ENCODE data around the gene LHFPL6. TPM values are rescaled to one million over a fixed set of nuclear protein-coding genes. Genes with fewer than 3 reads are reported as not detected.

The LHFPL6 gene
- total and polyA plus RNA-seq, 4 donors, result 22.7 to 115 (median 36.1) TPM

DNA sequence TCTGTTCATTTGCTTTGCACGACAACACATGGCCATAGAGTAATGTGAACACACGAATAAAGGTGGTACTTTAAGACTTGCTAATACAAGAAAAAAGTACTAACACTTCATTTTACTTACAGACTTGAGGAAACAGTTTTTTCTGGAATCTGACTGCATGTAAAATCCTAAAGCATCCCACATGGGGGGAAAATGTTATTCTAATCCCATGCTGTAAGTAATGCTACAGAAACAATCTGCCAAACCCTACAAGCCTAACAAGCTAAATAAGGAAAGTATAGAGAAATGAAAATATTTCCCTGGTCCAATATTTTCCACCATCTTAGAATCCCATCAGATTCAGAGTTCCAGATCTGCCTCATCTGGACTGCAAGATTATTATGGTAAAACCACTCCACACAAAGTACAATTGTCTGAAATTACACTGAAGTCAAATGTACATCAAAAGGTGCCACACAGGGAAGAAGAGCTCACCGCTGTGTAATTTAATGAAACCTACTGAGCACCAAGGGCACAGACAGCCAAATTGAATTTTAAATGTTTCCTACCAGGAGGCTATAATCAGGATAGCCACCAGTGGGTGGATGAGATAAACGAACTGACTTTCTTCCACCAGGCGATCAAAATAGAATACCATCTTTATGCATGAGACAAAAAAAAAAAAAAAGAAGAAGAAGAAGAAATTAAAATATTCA lies 22.0 kb downstream of the LHFPL6 start:
- Histone ChIP-seq H3K9ac (ENCODE audit: insufficient read depth in 1 of 2, low read length in 2 of 2) (no peak overlapping the region), H3K4me1 (ENCODE audit: control insufficient read depth in 5 of 5, insufficient read depth in 5 of 5, low read length in 5 of 5) (peaks cover 4 to 35% (median 17%) of the 10 kb centered on the region in 5 donors), H3K9me3 (ENCODE audit: control insufficient read depth in 4 of 4, insufficient read depth in 3 of 4, low read length in 3 of 4) (no peaks in the 10 kb centered on the region), H3K27ac (ENCODE audit: low read depth in 1 of 2, low read length in 1 of 2) (peak overlapping the region in 1 of 2 donors; percentile 55), H3K27me3 (ENCODE audit: control insufficient read depth in 3 of 3, insufficient read depth in 3 of 3, low read length in 2 of 3) (no peaks in the 10 kb centered on the region), H3K4me3 (no peak overlapping the region), H3K36me3 (ENCODE audit: control insufficient read depth in 4 of 4, insufficient read depth in 4 of 4, low read length in 4 of 4) (no peaks in the 10 kb centered on the region)
- ATAC-seq (ENCODE audit: insufficient read depth, low FRiP score), result no peak
- WGBS, 2 donors, result 62 to 79% methylated on average over 5 of the region's 5 CpGs
- no peak for TF ChIP-seq CTCF (IDR thresholded peaks at IDR 0.05; ENCODE audit: control extremely low read depth, extremely low read depth)
- no peak for DNase-seq

- Histone ChIP-seq H3K4me1 (ENCODE audit: control insufficient read depth in 5 of 5, insufficient read depth in 5 of 5, low read length in 5 of 5) (peaks cover 4 to 34% (median 17%) of the 10 kb centered on the region in 5 donors), H3K36me3 (ENCODE audit: control insufficient read depth in 4 of 4, insufficient read depth in 4 of 4, low read length in 4 of 4) (no peaks in the 10 kb centered on the region), H3K9me3 (ENCODE audit: control insufficient read depth in 4 of 4, insufficient read depth in 3 of 4, low read length in 3 of 4) (no peaks in the 10 kb centered on the region), H3K27me3 (ENCODE audit: control insufficient read depth in 3 of 3, insufficient read depth in 3 of 3, low read length in 2 of 3) (no peaks in the 10 kb centered on the region), H3K4me3 (no peak overlapping the region), H3K9ac (ENCODE audit: insufficient read depth in 1 of 2, low read length in 2 of 2) (no peak overlapping the region), H3K27ac (ENCODE audit: low read depth in 1 of 2, low read length in 1 of 2) (peak overlapping the region in 1 of 2 donors; percentile 49)
- no peak for DNase-seq
- TF ChIP-seq CTCF (IDR thresholded peaks at IDR 0.05; ENCODE audit: control extremely low read depth, extremely low read depth), result no peak
- ATAC-seq (ENCODE audit: insufficient read depth, low FRiP score), result no peak
- WGBS, 2 donors, result 78 to 91% methylated on average over 3 of the region's 3 CpGs
These were observed 24.1 kb downstream of the LHFPL6 start for GRCh38 chr13:39578821-39579291.

DNA sequence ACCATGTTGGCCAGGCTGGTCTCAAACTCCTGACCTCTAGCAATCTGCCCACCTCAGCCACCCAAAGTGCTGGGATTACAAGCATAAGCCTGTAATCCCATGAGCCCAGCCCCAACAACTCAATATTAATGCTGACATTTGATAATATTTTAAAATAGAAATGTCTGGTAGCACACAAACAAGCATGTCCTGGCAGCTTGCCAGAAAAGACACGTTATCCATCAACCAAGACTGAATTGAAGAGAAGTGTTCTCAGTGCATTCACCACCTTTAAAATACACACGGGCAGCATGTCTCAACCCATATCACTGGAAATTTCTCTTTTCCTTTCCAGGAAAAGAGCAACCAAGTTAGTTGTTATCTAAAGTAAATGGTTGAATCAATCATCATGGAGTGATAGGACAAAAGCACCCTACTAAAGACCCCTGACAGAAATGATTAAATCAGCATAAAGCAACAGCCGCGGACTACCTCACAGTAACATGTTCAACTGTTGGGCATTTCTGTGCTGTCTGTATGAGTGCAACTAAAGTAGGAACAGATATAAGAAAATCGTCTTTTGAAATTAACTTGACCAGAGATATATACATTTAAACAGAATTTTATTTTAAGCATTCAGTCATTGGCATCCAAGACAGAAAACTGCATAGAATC lies 25.0 kb downstream of the LHFPL6 start:
- no peak for TF ChIP-seq CTCF (IDR thresholded peaks at IDR 0.05; ENCODE audit: control extremely low read depth, extremely low read depth)
- Histone ChIP-seq H3K4me1 (ENCODE audit: control insufficient read depth in 5 of 5, insufficient read depth in 5 of 5, low read length in 5 of 5) (peaks cover 4 to 34% (median 17%) of the 10 kb centered on the region in 5 donors), H3K27ac (ENCODE audit: low read depth in 1 of 2, low read length in 1 of 2) (peak overlapping the region in 1 of 2 donors; percentile 61), H3K9me3 (ENCODE audit: control insufficient read depth in 4 of 4, insufficient read depth in 3 of 4, low read length in 3 of 4) (no peaks in the 10 kb centered on the region), H3K4me3 (no peak overlapping the region), H3K27me3 (ENCODE audit: control insufficient read depth in 3 of 3, insufficient read depth in 3 of 3, low read length in 2 of 3) (no peaks in the 10 kb centered on the region), H3K9ac (ENCODE audit: insufficient read depth in 1 of 2, low read length in 2 of 2) (peak overlapping the region in 1 of 2 donors; percentile 30), H3K36me3 (ENCODE audit: control insufficient read depth in 4 of 4, insufficient read depth in 4 of 4, low read length in 4 of 4) (no peaks in the 10 kb centered on the region)
- DNase-seq, result peak; percentile 37 to 79 (median 57)
- no peak for ATAC-seq (ENCODE audit: insufficient read depth, low FRiP score)
- WGBS, 2 donors, result 62 to 75% methylated on average over 5 of the region's 5 CpGs

Measured in lung (tissue), 12 donors.